HG03460 (cell line): ENCODE data around the gene MDC1.
"Not testable (repeated sequence)": the region's sequence is repeated elsewhere in the genome, so short reads cannot be mapped to it uniquely, and the experiment has no call there.

Experiments
- ATAC-seq: cut with Tn5 transposase; IDR thresholded peaks from one replicate; pipeline ENCODE4 v1.9.1; 2021; ENCODE audit not compliant: unreplicated experiment

MDC1 gene

GRCh38 chr6:30725713-30726505 is 8.8 kb upstream of the MDC1 start:
- no peak for ATAC-seq

- no peak for ATAC-seq
Measured at GRCh38 chr6:30724906-30725667, 8.0 kb upstream of the MDC1 start.

GRCh38 chr6:30723843-30724741 is 7.0 kb upstream of the MDC1 start:
- not testable (repeated sequence) for ATAC-seq

- ATAC-seq = not testable (repeated sequence)
Measured at GRCh38 chr6:30723159-30723842, 6.2 kb upstream of the MDC1 start.

- no peak for ATAC-seq
Measured at GRCh38 chr6:30722280-30723112, 5.4 kb upstream of the MDC1 start.

- ATAC-seq = not testable (repeated sequence)
Measured at GRCh38 chr6:30722025-30722279, 4.9 kb upstream of the MDC1 start.

- no peak for ATAC-seq
Measured at GRCh38 chr6:30721198-30722024, 4.3 kb upstream of the MDC1 start.

- ATAC-seq = no peak
Measured at GRCh38 chr6:30720738-30721197, 3.7 kb upstream of the MDC1 start.

GRCh38 chr6:30719791-30720737 is 3.0 kb upstream of the MDC1 start, which contains the start of gene TUBB:
Gene TUBB, plus strand, starts transcription at chr6:30720352. Its CDS starts 155 bp downstream, at chr6:30720507.
- peak; percentile 43 for ATAC-seq

- no peak for ATAC-seq
Measured at GRCh38 chr6:30719356-30719755, 2.3 kb upstream of the MDC1 start.

- ATAC-seq = not testable (repeated sequence)
Measured at GRCh38 chr6:30717845-30718720, 1.0 kb upstream of the MDC1 start.

- no peak for ATAC-seq
Measured at GRCh38 chr6:30716879-30717128, 277 bp downstream of the MDC1 start.

- ATAC-seq = no peak
Measured at GRCh38 chr6:30714263-30714662, 2.8 kb downstream of the MDC1 start.

- no peak for ATAC-seq
Measured at GRCh38 chr6:30712441-30712945, 4.6 kb downstream of the MDC1 start.

- ATAC-seq = no peak
Measured at GRCh38 chr6:30711758-30712380, 5.2 kb downstream of the MDC1 start.

- ATAC-seq = no peak
Measured at GRCh38 chr6:30709101-30709868, 7.8 kb downstream of the MDC1 start.
